BJ (cell line): ENCODE results near the gene MEIS2. TPM values are rescaled to one million over a fixed set of nuclear protein-coding genes. Genes with fewer than 3 reads are reported as not detected.

Source experiments
- CTCF ChIA-PET: fragments of 350-600 bp; formaldehyde crosslinking; extraction: SDS; loops from one replicate; lab custom pipeline; 2021; ENCODE audit warnings: antibody characterized with exemption, inconsistent platforms; lab: Yijun Ruan, JAX
- POLR2A ChIA-PET: fragments of 300-600 bp; sonication (Branson Sonifier 250); formaldehyde crosslinking; extraction: SDS; loops from one replicate; lab custom pipeline; 2021; ENCODE audit warnings: antibody characterized with exemption; lab: Charles Lee
- DNase-seq: peaks from one replicate; pipeline ENCODE4 v3.0.0-alpha.2; 2011; ENCODE audit warnings: low read depth
- H3K27me3 ChIP-seq: 2 replicates; pipeline ENCODE4 v1.6.0; 2011; ENCODE audit warnings: low read length; ENCODE audit not compliant: control insufficient read depth, insufficient read depth
- H3K36me3 ChIP-seq: 2 replicates; pipeline ENCODE4 v1.5.1; 2011; ENCODE audit warnings: low read length; ENCODE audit not compliant: control insufficient read depth, insufficient read depth
- H3K4me3 ChIP-seq: 2 replicates; pipeline ENCODE4 v1.5.1; 2011; ENCODE audit warnings: low read depth, mild to moderate bottlenecking, control low read depth, low read length
- CTCF ChIP-seq: IDR thresholded peaks from 2 replicates; pipeline ENCODE4 v1.5.1; 2011; ENCODE audit warnings: low read depth, mild to moderate bottlenecking, control low read depth, inconsistent platforms, low read length, moderate library complexity; ENCODE audit not compliant: insufficient read depth
- polyA plus RNA-seq: library from polyadenylated mRNA; depleted of rRNA; stranded (reverse); fragments of >200 nt; gene quantifications from 2 replicates; pipeline ENCODE4 v1.2.3, GENCODE V29; 2011

MEIS2 gene
- polyA plus RNA-seq, 1 experiment = 54.1 TPM

- TF ChIP-seq CTCF = no peak
- POLR2A ChIA-PET = no interaction called here
- peaks cover under 1% of the 10 kb centered on the region for H3K27me3 ChIP-seq
- CTCF ChIA-PET = no interaction called here
- peaks cover 2% of the 10 kb centered on the region; the same call in 1 of the 2 replicates for H3K36me3 ChIP-seq
- no peak for DNase-seq
- peak overlapping the region; percentile 36 for H3K4me3 ChIP-seq
Measured at GRCh38 chr15:36887214-36887961, 213.0 kb downstream of the MEIS2 start.

DNA sequence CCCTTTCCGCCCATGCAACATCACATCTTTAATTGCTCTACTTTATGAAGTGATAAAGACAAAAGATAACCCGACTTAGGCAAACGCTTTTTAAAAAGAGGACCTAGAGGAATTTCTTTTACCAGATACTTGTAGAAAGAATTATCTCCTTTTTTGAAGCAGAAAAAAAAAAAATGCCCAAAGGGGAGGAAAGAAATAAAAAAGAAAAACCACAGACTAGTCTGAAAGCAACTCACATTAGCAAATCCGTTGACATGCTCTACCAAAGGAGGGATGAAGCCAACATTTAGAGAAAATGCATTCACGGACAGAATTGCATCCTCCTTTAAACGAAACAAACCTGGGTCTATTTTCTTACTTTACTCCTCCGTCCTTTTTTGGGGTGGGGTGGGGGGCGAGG lies 213.6 kb downstream of the MEIS2 start:
- peaks cover 2% of the 10 kb centered on the region for H3K27me3 ChIP-seq
- H3K4me3 ChIP-seq = no peak overlapping the region
- DNase-seq = no peak
- ChIA-PET CTCF (interaction anchor here (1.0 to 1.3 kb wide), 2 partner anchors 14 to 248 kb away, joined by 3 to 5 read pairs; no protein-coding TSS in a partner anchor), POLR2A (no interaction called here)
- peaks cover 2% of the 10 kb centered on the region; the same call in 1 of the 2 replicates for H3K36me3 ChIP-seq
- TF ChIP-seq CTCF = no peak

DNA sequence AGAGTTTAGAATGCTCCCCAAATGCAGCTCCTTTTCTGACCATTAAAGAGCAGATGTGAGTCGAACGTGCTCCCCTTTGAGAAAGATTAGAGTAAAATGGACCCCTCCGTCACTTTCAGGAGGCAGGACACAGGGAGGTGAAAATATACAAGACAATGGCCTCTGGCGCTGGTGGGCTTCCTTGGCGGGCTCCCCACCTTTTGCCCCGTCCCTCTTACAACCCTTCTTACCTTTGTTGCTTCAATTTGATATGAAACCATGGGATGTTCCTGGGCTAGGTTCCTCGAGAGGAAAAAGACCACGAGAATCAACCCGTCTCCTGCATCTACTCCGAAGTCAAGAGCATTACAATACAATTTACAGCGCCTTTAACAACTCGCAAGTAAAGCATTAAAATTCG lies 214.2 kb downstream of the MEIS2 start:
- Histone ChIP-seq H3K4me3 (no peak overlapping the region), H3K36me3 (no peaks in the 10 kb centered on the region), H3K27me3 (peaks cover 2% of the 10 kb centered on the region)
- TF ChIP-seq CTCF = no peak
- DNase-seq = no peak
- ChIA-PET CTCF (interaction anchor here (0.7 to 1.3 kb wide), 3 partner anchors 14 to 248 kb away, joined by 3 to 5 read pairs (median 3); no protein-coding TSS in a partner anchor), POLR2A (no interaction called here)

DNA sequence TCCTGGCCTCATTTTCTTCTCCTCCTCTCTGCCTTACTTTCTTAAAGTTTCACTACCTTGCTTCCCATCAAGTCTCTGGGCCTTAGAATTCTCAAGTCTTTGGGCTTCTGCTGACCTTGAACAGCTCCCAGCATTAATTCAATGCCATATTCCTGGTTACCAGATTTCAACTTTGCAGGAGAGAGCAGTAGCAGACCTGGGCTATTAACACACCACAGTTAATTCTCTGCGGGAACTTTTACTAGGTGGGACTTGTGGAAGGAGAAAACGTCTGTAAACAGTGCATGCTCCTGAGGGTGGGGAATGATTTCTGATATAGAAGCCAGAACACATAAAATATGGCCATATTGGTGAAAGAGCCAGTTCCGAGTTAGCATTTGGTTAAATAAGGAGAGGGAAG lies 214.6 kb downstream of the MEIS2 start:
- Histone ChIP-seq H3K27me3 (peaks cover 2% of the 10 kb centered on the region), H3K4me3 (no peak overlapping the region), H3K36me3 (no peaks in the 10 kb centered on the region)
- POLR2A ChIA-PET = no interaction called here
- no peak for TF ChIP-seq CTCF
- CTCF ChIA-PET = interaction anchor here (0.7 to 1.3 kb wide), 3 partner anchors 15 to 249 kb away, joined by 3 to 5 read pairs (median 3); no protein-coding TSS in a partner anchor
- DNase-seq = no peak

DNA sequence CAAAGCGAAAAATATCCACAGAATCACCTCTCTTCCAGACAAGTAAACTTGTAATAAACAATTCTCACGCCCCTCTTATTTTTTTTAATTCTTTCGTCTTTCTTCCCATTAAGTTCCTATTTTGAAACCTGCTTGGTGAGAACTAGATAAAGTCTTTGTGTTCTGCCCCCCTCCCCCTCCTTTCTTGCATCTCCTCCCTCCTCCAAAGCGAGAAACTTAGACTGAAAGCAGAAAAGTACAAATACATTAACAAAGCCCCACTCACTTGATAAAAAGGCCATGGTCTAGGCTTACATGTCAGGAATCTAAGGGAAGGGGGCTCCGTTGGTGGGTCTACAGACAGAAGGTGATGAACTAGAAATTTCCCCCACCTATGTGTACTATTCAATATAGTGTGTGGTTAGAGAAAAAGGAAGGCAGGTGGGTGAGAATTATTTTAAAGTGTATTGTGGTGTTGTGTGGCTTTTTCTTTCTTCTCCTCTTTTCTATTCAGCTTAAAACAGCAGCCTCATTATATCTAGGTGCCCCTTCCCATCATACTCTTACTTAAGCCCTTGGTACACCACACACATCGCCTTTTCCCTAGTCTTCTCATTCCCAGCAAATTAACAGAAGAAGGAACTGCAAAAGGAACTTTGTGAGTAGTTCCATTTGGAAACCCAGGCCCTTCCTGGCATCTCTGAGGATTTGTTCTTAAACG lies 215.3 kb downstream of the MEIS2 start:
- H3K4me3 ChIP-seq = no peak overlapping the region
- peaks cover 2% of the 10 kb centered on the region for H3K27me3 ChIP-seq
- no peak for TF ChIP-seq CTCF
- DNase-seq = no peak
- ChIA-PET CTCF (interaction anchor here (1.2 to 1.3 kb wide), 2 partner anchors 13 to 249 kb away, joined by 3 to 5 read pairs; no protein-coding TSS in a partner anchor), POLR2A (no interaction called here)
- H3K36me3 ChIP-seq = no peaks in the 10 kb centered on the region
